Measurements from ENCODE around the gene PLCB4. TPM values are rescaled to one million over a fixed set of nuclear protein-coding genes. Genes with fewer than 3 reads are reported as not detected.

PLCB4 gene
- total RNA-seq, 1 donor from 2014 or later: 53.3 TPM

GRCh38 chr20:9490631-9491030, 421.7 kb downstream of the PLCB4 start:
- Mint-ChIP-seq H3K4me3 (no peak overlapping the region), H3K36me3 (ENCODE audit: low read depth) (no peaks in the 10 kb centered on the region), H3K4me1 (peaks cover 4% of the 10 kb centered on the region), H3K27me3 (ENCODE audit: low read depth) (no peaks in the 10 kb centered on the region), H3K9me3 (peaks cover 12% of the 10 kb centered on the region), H3K27ac (ENCODE audit: unreplicated experiment) (no peak overlapping the region)
- DNase-seq (ENCODE audit: low read depth, low spot score): no peak
- TF ChIP-seq CTCF (conservative IDR thresholded peaks at IDR 0.05): no peak

- no peak for TF ChIP-seq CTCF (conservative IDR thresholded peaks at IDR 0.05)
- H3K9me3 Mint-ChIP-seq: peaks cover 12% of the 10 kb centered on the region
- H3K27ac Mint-ChIP-seq (ENCODE audit: unreplicated experiment): no peak overlapping the region
- no peak for DNase-seq (ENCODE audit: low read depth, low spot score)
- H3K4me1 Mint-ChIP-seq: peaks cover 4% of the 10 kb centered on the region
- no peak overlapping the region for H3K4me3 Mint-ChIP-seq
- no peaks in the 10 kb centered on the region for H3K27me3 Mint-ChIP-seq (ENCODE audit: low read depth)
- H3K36me3 Mint-ChIP-seq (ENCODE audit: low read depth): no peaks in the 10 kb centered on the region
These were observed 422.4 kb downstream of the PLCB4 start for GRCh38 chr20:9491324-9491723.

GRCh38 chr20:9492067-9492466, 423.2 kb downstream of the PLCB4 start:
- no peaks in the 10 kb centered on the region for H3K36me3 Mint-ChIP-seq (ENCODE audit: low read depth)
- H3K9me3 Mint-ChIP-seq: peaks cover 12% of the 10 kb centered on the region
- no peaks in the 10 kb centered on the region for H3K27me3 Mint-ChIP-seq (ENCODE audit: low read depth)
- no peak overlapping the region for H3K4me3 Mint-ChIP-seq
- no peak for DNase-seq (ENCODE audit: low read depth, low spot score)
- no peak for TF ChIP-seq CTCF (conservative IDR thresholded peaks at IDR 0.05)
- H3K4me1 Mint-ChIP-seq: peaks cover 4% of the 10 kb centered on the region
- no peak overlapping the region for H3K27ac Mint-ChIP-seq (ENCODE audit: unreplicated experiment)

- no peak for DNase-seq (ENCODE audit: low read depth, low spot score)
- no peaks in the 10 kb centered on the region for H3K4me1 Mint-ChIP-seq
- TF ChIP-seq CTCF (conservative IDR thresholded peaks at IDR 0.05): no peak
- H3K27ac Mint-ChIP-seq (ENCODE audit: unreplicated experiment): no peak overlapping the region
- peaks cover 12% of the 10 kb centered on the region for H3K9me3 Mint-ChIP-seq
- no peaks in the 10 kb centered on the region for H3K27me3 Mint-ChIP-seq (ENCODE audit: low read depth)
- no peak overlapping the region for H3K4me3 Mint-ChIP-seq
- H3K36me3 Mint-ChIP-seq (ENCODE audit: low read depth): no peaks in the 10 kb centered on the region
These were observed 424.9 kb downstream of the PLCB4 start for GRCh38 chr20:9493803-9494202.

GRCh38 chr20:9495701-9496100, 426.8 kb downstream of the PLCB4 start:
- no peak for DNase-seq (ENCODE audit: low read depth, low spot score)
- TF ChIP-seq CTCF (conservative IDR thresholded peaks at IDR 0.05): no peak
- H3K36me3 Mint-ChIP-seq (ENCODE audit: low read depth): no peaks in the 10 kb centered on the region
- no peak overlapping the region for H3K27ac Mint-ChIP-seq (ENCODE audit: unreplicated experiment)
- H3K4me3 Mint-ChIP-seq: no peak overlapping the region
- H3K4me1 Mint-ChIP-seq: no peaks in the 10 kb centered on the region
- no peaks in the 10 kb centered on the region for H3K27me3 Mint-ChIP-seq (ENCODE audit: low read depth)
- peaks cover 8% of the 10 kb centered on the region for H3K9me3 Mint-ChIP-seq

- no peak overlapping the region for H3K27ac Mint-ChIP-seq (ENCODE audit: unreplicated experiment)
- no peak for TF ChIP-seq CTCF (conservative IDR thresholded peaks at IDR 0.05)
These were observed 427.3 kb downstream of the PLCB4 start for GRCh38 chr20:9496155-9496554.

More at GRCh38 chr20:9496155-9496554, 427.3 kb downstream of the PLCB4 start:
- H3K9me3 Mint-ChIP-seq: peaks cover 8% of the 10 kb centered on the region
- no peak for DNase-seq (ENCODE audit: low read depth, low spot score)
- H3K4me3 Mint-ChIP-seq: no peak overlapping the region
- no peaks in the 10 kb centered on the region for H3K4me1 Mint-ChIP-seq
- no peaks in the 10 kb centered on the region for H3K36me3 Mint-ChIP-seq (ENCODE audit: low read depth)
- H3K27me3 Mint-ChIP-seq (ENCODE audit: low read depth): no peaks in the 10 kb centered on the region

Data from neural crest cell (in vitro differentiated cells).